NCI-H748 treated with DMSO at 0.1 percent for 48 hours (cell line): ENCODE data around the gene GGT6.

Experiments used
- DNase-seq: peaks from one replicate; lab custom pipeline; 2025; lab: John Stamatoyannopoulos, UW

Gene GGT6

DNA sequence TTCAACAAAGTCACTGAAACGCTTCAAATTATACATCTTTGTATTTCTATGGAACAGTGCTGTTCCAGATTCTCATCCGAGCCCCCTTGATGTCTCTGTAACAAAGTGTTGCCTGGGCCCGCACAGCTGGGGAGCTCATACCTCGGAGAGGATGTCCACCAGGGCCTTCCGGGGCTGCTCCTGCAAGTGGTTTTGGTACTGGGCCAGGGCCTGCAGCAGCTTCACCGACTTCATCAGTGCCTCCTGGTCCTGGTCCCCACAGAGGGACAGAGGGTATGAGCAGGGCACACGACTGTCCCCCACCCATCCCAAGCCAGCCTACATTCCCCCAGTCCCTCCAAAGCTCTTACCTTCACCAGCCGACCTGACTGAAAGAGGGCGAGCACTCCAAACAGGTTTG, 6.7 kb downstream of the GGT6 start:
- no peak for DNase-seq

DNA sequence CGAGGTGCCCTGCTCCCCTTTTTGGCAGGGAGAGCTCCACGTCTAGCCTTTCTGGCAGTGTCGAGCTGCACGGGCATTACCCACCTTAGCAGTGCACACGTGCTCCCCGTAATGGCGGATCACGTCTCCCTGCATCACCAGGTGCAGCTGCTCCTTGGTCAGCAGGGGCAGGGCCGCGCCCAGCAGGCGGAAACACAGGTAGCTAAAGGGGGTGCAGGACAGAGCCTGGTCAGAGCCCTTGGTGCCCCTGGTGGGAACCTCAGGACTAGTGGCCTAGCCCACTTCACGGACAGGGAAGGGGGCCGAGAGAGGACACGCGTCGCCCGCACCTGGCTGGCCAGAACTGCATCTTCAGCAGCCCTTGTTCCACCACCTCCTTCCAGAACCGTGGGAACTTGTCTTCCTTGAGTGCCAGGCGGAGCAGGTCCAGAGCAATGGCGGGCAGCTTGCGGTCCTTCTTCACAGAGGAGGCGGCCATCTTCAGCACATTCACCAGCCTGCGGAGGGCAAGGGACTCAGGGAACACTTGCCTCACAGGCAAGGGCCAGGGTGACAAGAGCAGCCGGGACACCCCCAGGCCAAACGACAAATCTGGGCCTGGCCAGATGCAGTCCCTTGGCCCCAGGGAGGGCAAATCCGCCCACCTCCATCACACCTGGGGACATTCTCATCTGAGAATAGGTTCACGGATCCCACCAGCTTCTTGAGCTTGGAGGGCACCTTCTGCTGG, 8.4 kb downstream of the GGT6 start:
- no peak for DNase-seq

DNA sequence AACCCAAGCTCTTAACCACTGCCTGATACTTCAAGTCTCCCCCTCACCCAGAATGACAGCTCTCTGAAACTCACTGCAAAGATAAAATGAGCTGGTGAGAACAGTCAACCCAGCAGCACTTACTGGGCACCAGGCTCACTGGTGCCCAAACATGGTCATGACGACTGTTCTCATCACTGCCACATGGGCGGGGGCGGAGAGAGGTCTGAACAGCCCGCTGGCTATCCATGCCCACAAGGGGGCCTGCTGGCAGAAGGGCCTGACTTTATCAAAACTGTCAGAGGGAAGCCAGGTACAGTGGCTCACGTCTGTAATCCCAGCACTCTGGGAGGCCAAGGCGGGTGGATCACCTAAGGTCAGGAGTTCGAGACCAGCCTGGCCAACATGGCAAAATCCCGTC, 9.2 kb downstream of the GGT6 start:
- DNase-seq, result no peak

DNA sequence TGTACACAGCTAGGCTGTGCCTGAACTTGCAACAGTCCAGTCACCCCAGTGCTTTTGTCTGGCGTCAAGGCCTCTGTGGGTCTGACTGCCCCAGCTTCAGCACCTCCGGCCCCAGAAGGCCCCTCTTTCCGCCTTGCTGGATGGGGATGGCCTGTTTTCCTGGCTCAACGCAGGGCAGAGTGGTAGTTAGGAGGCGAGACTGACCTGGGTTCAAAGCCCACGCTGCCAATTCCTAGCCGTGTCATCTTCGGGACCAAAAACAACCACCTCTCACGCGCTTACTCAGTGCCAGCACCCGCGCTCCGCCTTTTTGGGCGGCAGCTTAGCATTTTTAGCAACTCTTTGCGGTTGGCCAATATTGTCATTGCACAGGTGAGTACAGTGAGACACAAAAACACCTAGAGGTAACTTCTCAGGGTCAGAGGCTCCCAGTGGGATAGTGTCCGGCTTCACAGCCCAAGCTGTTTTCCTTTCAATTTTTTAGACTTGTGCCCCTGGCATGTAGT, 9.8 kb downstream of the GGT6 start:
- no peak for DNase-seq

DNA sequence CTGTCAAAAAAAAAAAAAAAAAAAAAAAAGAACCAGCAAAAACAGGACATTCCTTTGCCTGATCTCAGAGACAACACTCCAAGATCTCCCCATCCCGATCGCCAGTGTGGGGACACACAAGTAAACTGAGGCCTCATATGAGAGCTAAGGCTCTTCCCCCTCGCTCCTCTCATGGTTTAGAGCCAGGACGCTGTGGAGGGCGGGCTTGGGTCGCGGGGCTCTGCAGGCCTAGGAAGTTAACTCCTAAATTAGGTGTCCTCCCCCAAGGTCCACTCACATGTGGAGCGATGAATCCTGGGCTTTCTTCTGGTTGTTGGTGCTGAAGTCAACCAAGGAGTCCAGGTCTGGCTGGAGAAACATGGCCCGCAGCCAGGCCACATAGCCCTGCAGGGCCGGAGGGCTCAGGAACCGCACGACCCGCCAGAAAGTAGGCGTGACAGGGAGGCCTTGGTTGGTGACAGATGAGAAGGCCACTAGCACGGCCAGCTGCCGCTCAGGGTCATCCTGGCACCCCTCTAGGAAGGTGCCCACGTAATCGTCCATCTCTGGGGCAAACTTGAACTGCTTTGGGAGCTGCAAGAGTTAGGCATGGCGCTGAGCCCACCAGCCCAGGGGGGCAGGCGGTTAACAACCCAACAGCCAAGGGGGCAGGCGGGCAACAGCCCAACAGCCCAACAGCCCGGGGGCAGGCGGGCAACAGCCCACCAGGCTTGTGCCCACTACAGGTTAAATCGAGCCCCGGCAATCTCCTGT, 10.4 kb downstream of the GGT6 start:
- DNase-seq, result no peak

DNA sequence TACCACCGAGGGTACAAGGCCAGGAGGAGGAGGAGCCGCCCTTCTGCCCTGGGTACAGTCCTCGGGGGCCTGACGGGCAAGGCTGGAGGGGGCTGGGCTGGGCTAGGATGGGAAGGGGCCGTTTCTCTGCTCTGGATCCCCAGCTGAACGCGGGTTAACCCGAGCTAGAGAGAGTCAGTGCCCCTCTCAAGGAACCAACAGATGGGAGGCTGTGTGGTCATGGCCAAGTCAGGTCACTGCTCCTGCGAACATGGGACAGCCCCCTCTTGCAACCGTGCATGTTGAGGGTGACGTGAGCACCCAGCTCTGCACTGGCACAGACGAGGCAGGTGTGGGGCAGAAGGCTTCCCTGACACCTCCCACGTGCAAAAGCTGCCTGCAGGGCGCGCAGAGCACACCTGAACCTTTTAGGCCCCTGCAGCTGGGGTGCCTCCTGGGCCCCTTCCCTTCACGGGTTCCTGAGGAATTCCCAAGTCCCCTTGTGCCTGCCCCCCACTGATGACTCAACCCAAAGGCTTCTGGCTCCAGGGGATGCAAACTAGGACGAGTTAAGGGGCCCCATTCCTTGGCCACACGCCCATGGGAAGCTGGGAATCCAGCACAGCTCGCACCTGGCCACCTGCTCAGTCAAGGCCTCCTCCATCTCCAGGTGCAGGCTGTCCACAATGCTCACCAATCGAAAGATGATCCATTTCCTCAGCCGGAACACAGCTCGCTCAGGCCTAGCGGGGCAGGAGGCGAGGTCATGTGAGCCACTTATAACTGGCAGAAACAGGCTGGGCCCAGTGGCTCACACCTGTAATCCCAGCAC, 11.5 kb downstream of the GGT6 start:
- no peak for DNase-seq

DNA sequence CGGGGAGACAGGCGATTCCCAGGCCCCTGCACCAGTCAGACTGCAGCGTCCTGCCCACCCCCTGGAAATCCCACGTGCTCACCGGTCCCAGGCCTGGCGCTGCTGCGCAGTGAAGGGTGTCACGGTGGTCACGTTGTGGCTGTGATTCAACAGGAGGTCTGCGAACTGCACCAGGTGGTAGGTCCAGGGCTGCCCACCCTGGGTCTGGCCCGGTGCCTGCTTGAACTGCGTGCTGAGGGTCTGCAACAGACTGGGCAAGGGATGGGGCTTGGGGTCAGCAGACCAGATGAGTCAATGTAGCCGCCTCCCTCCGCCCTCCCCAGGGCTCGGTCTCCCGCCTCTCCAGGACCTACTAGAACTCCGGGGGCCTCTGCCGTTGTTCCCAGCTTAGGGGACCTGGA, 12.3 kb downstream of the GGT6 start:
- no peak for DNase-seq

DNA sequence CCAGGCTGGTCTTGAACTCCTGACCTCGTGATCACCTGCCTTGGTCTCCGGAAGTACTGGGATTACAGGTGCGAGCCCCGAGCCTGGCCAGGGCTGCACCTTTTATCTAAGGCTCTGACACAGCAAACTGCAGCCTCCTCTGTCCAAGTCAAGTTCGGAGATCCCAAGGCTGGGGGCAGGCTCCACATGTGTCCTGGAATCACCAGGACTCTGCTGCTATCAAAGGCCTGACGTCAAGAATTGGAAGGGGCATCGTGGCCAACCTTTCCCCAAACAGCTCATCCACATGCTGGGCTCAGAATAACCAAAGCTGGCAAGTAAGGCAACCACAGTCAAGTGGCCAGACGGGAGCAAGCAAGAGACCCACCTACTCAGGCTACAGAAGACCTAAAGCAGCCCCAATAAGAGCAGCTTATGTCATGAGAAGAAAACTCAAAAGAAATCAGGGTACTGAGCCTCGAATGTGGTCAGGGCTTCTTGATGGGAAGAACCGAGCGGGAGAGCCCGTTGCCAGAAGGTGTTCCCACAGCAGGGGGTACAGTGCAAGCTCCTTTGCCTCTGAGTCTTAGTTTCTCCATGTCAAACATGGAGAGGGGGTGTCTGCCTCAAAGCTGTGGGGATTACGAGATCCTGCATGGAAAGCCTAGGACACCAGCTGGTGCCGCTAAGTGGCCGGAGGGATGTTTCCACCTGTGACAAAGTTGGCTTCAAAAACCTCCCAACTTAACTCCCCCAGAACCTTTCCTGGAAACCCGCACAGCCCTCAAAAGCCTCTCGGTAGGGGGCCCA, 13.1 kb downstream of the GGT6 start:
- no peak for DNase-seq

DNA sequence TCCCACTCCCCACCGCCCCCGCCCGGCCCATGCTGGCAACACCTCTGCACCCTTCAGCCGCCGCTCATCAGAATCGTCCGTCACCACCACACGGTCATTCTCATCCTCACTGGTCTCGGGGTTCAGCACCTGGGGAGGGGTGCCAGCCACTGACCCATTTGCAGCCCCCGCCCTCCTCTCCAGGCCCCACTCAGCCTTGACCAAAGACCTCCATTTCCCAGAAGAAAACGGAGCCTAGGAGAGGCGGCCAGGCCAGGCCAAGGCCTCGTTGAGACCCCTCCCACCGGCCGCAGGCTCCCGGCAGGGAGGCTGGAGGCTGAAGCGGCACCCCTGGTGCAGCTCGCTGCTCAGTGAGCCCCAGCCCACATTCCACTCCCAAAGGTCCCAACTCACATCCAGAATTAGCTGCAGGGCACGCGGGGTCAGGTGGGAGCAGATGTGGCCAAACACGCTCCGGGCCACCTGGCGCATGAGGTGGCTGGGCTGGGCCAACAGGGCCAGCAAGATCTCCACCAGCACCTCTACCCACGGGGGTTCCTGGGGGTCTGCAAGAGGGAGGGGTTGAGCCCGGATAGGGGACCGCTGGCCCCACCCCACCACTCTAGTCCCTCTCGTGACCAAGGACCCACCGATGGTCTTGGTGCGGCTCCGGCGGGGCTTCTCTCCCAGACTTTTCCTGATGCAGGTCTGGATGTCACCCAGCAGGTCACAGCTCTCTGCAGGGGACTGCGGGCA, 15.0 kb downstream of the GGT6 start:
- no peak for DNase-seq

DNA sequence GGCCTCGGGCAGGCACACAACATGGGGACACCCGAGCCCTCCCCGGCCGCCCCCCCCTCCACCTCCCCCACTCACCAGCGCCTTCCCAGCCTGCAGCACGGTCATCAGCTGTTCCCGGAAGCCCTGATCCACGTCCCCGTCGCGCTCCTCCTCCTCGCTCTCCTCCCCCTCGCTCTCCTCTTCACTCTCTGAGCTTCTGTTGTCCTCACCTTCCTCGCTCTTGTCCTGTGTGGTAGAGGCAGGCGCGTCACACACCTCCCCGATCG, 15.5 kb downstream of the GGT6 start:
- DNase-seq, result no peak

DNA sequence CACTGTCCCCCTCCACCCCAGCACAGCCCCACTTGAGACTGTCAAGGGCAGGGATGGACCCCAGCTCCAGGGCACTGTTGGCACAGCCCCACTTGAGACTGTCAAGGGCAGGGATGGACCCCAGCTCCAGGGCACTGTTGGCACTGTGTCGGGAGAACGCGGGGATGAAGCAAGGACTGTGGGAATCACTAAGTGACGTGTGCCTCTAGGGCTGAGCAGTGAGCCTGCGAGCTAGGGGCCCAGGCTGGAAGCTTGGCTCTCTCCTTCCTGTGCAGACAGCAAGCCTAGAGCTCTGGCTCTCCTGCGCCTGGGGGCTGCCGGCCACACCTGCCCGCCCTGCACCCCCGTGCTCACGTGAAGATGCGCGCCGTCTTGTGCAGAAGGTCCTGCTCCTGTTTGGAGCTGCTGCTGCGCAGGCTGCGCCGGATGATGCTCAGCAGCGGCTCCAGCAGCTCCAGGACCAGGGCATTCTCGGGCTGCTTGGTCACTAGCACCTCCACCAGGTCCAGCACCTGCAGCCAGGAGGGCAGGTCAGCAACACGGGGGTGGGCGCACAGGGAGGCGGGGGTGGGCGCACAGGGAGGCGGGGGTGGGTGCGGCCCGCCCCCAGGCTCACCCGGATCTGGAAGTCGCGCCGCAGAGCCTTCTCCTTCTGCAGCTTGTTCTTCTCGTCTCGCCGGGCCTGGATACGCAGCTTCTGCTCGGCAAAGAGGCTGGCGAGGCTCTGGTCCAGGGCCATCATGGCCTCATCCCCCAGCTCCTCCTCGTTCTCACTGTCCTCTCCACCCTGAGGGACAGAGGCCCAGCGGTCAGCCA, 16.0 kb downstream of the GGT6 start:
- no peak for DNase-seq

DNA sequence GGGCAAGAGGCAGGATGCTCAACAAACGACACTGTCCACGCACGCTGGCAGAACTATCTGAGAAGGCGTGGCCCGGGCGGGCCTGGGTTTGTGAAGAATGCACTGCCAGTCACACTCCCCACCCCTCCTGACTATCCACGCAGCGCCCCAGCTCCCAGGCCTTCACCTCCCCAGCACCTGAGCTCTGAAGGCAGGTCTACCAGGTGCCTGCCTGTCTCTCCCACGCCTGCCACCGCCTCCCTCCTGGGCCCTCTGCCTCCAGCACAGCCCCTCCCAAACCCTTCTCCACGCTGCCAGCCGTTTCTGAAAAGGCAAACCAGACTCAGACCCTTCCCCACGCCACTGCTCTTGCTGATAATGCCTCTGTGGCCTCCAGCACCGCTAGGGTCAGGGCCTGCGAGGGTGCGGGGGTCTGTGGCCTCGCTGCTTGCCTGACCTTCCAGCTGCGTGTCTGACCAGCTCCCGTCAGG, 16.8 kb downstream of the GGT6 start:
- no peak for DNase-seq

DNA sequence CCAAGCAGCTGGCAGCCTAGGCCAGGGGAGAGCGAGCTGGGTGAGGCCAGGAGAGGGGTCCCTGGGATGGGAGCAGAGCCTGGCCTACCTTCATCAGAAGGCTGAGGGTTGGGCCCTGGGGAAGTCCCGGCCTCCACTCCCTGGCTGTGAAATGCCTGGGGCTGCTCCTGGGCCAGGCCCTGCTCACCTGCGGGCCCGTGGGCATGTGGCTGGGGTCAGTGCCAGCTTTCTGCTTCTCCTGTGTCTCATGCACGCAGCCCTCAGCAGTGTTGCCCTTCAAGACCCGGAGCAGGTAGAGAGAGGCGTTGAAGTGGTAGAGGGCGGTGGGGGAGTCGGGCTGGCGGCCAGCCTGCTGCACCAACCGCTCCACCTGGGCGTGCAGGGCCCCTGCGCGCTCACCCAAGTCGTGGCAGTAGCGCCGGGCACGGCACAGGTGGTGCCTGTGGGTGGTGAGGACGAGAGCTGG, 17.6 kb downstream of the GGT6 start:
- DNase-seq, result no peak

DNA sequence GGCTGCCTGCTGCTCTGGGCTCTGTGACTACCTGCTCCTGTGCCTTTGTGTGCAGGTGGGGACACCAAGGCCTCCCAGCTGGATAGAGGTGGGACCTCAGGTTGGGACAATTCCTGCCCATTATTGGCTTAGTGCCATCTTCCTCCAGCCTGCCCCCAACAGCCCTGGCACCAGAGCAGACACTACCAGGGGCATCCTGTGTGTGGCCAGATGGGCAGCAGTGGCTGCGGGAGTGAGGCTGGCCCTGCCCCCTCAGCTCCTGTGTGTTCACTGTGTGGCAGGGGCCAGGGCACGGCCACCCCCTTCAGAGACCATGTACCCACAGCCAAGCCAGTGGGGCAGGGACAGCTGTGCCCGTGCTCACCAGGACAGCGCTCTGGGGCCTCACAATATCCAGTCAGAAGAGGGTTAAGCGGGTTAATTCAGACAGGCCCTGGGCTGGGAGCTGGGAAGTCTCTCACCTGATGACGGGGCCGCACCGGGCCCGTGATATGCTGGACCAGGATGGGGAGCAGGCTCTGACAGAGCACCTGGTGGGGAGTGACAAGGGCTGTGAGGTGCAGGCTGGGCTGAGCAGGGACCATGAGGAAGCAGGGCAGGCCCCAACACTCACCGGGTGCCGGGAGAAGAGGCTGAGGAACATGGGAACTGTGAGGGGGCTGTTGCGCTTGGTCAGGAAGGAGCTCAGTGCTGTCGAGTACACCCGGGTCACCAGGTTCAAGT, 18.2 kb downstream of the GGT6 start:
- no peak for DNase-seq

DNA sequence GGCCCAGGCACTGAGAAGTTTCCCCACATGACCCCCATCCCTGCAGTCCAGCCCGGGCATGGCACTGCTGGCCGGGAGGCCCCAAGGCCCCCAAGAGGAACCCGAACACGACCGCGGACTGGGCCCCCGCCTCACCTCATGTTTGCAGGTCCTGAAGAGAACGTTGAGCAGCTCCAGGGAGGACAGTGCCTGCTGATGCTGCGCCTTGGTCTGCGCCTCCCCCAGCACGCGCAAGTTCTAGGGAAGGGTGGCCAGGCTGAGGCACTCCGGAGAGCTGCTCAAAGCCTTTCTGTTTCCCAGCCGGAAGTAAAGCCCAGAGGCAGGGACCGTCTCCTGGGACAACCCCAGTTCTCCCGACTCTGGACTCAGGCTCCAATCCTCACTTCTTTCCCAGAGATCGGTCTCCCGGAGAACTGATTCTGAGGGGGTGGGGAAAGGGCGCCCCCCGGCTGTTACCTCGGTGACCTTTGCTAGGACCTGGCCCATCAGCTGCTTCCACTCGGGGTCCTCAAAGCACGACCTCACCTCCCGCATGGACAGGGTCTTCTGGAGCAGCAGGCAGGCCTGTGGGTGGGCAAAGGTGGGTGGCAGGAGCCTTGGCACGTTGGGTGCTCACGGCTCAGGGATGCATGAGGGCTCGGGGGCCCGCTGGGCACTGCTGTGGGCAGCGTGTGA, 18.9 kb downstream of the GGT6 start:
- no peak for DNase-seq

DNA sequence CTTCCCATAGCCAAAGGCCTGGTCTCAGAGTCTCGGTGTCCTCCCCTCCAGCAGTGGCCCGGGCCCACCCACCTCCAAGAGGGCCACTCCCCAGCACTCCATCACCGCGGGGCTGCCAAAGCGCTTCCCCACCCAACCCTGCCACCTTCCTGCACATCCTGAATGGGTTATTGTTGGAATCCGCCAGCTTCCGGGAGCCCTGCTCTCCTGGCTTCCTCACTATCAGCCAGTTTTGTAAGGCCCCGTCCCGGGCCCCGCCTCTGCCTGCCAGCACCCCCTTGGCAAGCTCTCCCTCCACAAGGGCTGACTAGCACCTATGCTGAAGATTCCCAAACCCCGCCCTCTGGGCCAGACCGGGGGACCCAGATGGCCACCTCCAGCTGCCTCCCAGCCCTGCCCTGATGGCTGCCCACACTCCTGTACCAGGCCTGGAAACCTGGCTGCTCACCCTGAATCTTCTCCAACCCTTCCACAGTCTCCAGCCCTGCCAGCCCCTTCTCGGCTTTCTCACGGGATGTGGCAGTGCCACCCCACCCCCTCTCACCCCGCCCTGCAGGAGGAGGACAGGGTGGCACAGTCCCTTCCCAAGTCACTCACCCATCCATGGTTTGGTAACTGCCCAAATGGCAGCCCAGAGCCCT, 19.6 kb downstream of the GGT6 start:
- no peak for DNase-seq

DNA sequence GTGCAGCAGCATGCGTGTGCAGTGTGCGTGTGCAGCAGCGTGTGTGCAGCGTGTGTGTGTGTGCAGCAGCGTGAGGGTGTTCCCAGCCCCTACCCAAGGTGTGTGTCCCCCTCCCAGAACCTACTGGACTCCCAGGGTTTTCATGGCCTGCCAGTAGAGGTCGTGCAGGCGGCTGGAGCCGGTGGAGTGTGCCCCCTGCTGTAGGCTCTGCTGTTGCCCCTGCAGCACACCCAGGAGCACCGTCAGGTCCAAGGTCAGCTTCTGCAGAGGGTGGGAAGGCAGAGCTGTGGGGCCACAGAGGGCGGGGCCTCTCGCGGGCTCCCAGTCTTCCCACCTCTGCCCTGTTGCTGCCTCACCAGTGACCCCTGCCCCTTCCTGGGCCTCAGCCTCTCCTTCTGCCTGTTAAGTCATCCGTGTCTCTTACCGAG, 20.1 kb downstream of the GGT6 start:
- DNase-seq, result no peak

DNA sequence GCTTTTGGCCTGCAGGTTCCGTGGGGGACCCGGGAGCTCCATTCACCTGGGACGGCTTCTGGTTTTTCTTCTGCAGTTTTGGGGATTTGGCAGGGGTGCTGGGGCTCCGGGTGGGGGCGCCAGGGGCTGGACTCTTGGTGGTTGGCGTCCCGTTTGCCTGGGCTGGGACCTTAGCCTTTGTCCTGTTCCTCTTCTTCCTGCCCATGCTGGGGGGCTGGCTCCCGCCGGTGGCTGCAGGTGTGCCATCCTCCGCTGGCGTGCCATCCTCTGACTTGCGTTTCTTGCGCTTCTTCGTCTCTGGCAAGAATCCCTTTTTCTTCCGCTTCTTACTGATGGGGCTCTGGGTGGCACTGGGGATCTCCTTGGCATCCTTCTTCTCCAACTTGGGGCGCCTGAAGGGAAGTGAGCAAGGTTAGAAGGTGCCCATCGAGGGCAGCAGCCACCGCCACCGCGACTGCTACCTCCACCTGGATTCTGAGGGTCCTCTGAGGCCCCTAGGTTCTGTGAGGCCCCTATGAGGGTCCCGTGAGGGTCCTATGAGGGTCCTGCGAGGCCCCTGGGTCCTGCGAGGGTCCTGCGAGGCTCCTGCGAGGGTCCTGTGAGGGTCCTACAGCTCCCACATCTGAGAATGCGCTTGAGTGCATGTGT, 20.7 kb downstream of the GGT6 start:
- DNase-seq, result no peak
